RPMI8226 (cell line): ENCODE results near the gene DSC1.
"Not testable (repeated sequence)": the region's sequence is repeated elsewhere in the genome, so short reads cannot be mapped to it uniquely, and the experiment has no call there.

Source experiments
- DNase-seq: peaks from one replicate; pipeline ENCODE4 v3.0.0-alpha.2; 2015

Gene DSC1

DNA sequence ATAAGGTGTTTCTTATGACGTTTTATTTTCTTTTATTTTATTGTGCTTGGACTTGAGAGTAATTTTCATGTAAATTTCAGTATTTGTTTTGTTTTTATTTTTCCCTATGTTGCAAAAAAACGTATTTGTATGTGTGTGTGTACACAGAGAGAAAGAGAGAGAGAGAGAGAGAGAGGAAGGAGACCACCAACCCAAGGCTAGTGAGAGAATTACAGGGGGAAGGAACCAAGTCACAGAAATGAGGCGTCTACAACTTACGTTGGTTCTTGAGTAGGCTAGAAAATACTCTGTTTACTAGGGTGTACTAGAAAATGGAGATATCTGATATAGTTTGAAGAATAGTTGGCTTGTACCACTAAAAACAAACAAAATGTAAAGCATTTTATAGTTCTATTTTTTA, 7.7 kb upstream of the DSC1 start:
- no peak for DNase-seq

DNA sequence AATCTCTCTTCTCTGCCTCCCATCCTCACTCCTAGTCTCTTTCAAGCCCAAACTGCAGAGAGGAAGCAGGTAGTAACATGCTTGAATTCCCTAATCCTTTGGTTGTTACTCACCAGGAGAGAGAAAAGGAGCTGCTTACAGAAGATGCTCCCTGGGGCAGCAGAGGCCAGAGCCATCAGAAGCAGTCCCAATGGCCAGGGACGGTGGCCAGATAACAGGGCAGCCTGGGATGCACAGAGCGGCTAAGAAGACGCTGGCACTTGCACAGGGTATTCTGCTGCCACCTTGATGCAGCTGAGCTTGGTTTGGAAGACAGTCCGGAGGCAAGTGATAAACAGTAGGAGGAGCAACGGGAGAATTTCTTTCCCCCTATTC, 250 bp downstream of the DSC1 start:
- DNase-seq: no peak

DNA sequence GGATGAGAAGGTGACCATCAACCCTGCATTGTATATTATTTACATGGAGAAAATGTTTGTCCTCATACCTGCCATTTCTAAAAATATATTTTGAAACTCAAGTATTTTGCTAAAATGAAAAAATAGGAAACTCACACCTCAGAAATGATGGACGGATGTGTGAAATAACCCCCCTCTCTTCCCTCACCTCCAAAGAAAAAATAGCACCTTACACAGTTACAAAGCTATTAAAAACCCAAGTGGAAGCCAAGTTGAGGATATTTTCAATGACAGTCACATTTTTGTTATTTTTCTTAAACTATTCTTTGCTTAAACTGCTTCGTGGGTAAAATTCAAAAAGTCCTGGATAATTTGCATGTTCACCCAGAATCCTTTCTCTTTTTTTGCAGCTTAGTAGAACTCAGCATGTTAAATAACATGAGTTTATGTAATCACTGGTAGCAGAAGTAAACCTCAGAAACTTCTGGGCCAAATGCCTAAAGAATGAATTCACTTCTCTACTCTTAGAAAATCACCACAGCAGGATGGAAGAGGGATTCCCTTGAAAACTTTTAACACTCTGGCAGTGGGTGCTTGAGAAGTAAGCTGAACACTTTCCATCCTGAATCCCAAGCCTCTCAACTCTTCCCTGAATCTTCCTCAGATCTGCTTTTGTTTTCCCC, 768 bp downstream of the DSC1 start:
- no peak for DNase-seq

DNA sequence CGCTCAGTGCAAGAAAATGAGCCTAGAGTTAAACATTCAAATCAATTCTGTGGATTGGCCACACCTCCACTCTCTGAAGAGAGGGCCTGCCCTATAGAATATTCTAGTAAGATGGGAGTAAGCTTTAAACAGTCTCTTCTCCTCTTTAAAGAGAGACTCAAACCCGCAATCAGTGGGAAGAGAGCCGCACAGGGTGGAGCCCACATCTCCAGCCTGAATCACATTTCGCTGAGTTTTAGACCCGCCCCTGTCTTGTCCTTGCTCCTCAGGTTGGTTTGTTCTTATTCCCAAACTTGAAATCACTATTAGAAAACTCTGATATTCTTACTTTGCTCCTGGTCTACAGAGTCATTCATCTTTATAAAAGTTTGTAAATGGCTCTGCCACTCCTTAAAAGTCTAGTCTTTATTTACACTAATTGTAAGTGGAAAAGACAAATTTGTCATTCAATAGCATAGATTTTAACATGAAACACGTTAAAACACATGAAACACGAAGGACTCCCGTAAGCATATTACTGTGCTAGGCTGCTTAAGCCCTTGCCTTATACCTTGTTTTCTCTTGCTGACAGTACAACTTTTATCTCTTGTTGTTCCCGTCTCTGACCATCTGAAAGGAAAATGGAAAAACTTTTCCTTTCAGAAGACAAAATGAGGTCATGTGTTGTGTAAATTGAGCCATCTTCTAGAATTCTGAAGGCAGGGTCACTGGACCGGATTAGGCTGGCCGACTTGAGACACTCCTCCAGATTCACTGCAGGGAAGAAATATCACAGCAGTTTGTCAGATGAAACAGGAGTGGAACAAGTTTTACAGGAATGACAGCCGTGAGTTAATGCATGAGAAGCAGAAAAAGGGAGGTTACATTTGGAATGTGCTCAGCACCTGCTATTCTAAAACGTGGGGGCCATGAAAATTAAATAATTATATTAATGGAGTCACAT, 5.6 kb downstream of the DSC1 start:
- no peak for DNase-seq

DNA sequence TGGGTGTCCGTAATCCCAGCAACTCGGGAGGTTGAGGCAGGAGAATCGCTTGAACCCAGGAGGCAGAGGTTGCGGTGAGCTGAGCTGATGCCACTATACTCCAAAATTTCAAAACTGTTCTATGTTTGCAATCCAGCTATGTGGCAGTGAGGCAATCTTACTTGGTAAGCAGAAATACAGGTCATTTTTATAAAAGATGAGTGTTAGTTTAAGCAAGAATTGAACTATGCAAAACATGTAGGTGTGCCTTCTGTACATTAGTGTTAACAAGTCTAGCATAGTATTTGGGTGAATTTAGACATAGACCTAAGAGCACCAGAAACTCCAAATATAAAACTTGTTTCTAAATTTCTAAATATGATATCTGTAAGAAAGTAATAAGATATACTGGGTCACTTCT, 7.2 kb downstream of the DSC1 start:
- no peak for DNase-seq

DNA sequence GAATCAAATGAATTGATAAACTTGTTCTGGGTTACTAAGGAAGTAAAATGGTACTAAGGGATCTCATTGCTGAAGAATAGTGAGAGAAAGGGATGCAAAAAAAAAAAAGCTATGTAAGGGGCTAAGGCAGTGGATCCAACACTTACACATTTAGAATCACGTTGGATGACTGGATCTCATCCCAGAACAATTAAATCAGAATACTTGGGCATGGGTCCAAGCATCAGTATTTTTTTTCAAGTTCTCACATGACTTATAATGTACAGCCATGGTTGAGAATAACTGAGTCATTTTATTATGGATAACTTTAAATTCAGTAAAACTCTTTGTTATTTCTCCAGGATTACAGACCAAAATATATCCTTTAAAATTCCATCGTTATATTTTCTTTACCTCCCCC, 8.5 kb downstream of the DSC1 start:
- no peak for DNase-seq

- DNase-seq: no peak
Observed at GRCh38 chr18:31149351-31149750, 13.3 kb downstream of the DSC1 start.

GRCh38 chr18:31148600-31148999, 14.1 kb downstream of the DSC1 start:
- no peak for DNase-seq

DNA sequence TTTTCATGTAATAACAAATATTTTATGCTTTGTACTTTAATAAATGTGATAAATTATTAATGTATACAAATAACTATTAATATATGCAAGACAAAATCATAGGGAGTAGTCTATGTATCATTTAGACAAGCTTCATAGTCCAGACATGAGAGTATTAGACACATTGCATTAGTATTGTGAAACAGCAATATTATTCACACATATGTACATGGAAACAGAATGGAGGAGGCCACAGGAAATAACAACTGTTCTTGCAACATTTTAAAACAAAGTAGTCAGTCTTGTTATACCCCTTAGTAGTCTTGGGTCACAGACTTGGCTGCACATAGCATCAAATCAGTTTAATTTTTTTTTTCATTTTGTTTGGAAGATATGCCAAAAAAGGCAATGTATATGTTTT, 15.8 kb downstream of the DSC1 start:
- DNase-seq: no peak

- no peak for DNase-seq
Observed at GRCh38 chr18:31143025-31143424, 19.6 kb downstream of the DSC1 start.

DNA sequence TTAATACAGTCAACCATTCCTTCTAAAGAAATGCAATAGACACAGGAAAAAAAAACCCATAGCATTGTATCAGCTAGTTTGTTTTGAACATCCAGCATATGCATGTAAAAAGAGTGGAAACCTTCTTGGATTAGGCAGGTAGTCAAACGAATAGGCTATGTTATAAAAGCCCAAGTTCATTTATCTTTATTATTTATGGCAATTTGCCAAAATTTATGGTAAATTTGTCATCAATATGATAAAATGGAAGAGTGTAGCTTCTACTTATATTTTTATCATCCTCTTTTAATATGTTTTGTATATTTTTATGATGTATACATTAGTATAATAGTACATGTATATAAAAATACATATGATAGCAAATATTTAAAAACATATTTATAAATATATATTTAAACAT, 23.9 kb downstream of the DSC1 start:
- no peak for DNase-seq

- no peak for DNase-seq
Observed at GRCh38 chr18:31134988-31135529, 27.6 kb downstream of the DSC1 start.

GRCh38 chr18:31129398-31130115, 33.1 kb downstream of the DSC1 start:
- DNase-seq: no peak

GRCh38 chr18:31125878-31126277, 36.8 kb downstream of the DSC1 start:
- DNase-seq: no peak

DNA sequence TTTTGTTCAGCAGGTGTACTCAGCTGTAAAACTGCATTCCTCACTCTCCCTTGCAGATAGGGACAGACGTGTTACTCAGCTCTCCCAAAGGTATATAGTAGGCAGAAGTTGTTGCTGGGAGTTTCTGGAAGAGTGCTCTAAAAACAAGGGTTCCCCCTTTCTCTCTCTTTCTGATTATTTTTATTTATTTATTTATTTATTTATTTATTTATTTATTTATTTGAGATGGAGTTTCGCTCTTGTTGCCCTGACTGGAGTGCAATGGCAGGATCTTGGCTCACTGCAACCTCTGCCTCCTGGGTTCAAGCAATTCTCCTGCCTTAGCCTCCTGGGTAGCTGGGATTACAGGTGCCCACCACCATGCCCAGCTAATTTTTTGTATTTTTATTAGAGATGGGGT, 39.5 kb downstream of the DSC1 start:
- not testable (repeated sequence) for DNase-seq

DNA sequence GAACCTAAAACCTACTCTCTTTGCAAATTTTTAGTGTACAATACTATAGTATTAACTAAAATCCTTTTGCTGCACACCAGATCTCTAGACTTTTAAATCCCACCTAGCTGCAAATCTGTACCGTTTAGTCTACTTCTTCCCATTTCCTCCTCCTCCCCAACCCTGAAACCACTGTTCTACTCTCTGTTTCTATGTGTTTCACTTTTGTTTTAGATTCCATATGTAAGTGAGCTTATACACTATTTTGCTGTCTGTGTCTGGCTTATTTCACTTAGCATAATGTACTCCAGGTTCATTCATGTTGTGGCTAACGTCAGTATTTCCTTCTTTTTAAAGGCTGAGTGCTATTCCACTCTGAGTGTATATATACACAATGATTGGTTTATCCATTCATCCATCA, 42.1 kb downstream of the DSC1 start:
- DNase-seq: no peak

GRCh38 chr18:31116853-31117595, 45.6 kb downstream of the DSC1 start:
- DNase-seq: no peak

DNA sequence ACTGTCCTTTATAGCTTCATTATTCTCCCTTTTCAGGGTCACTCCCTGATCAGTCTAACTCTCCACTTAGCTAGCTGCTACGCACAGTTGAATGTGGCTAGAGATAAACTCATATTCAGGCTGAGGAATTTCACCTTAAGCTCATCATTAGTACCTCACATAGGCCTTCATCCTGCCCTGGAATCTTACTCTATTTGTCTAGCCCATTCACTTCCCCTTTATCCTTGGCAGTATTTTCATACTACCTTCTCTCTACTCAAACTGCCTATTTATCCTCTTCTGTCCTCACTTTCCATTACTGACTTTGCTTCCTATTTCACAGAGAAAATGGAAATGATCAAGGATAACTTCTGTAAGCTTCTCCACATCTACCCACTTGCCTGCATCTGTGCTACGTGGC, 49.9 kb downstream of the DSC1 start:
- no peak for DNase-seq

- peak; percentile 17 for DNase-seq
Observed at GRCh38 chr18:31105733-31106132, 56.9 kb downstream of the DSC1 start.

DNA sequence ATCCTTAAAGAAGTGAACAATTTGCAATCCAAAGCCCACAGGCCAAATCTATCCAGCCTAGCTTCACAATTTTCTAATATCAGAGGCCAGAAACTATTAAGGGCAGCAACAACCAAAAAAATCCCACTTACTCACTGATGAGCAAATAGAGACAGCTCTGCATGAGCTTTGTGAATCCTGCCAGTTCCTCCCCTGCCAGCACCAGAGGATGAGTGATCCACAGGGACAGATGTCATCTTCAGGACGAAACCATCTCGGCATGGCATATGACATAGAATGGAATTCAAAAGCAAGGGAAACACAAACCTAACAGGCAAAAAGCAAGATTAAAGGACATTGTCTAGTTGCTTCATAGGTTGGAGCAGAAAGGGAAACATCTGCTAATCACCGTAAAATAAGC, 58.2 kb downstream of the DSC1 start:
- no peak for DNase-seq

DNA sequence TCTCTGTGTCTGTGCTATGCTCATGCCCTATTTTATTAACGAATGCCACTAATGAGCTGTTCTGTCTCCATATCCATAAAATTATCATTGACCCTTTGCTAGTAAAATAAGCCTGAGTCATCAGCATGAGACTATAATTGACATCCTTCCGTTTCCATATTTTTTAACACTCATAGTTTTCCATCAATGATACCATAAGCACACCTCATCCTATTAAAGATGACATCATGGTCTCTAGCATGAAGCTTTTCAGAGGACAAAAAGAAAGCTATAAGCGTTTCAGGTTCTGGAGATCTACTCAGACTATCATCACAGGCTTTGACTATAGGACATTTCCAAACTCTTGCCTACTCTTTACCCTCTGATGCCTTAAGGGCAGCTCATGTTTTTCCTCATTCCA, 59.2 kb downstream of the DSC1 start:
- no peak for DNase-seq

DNA sequence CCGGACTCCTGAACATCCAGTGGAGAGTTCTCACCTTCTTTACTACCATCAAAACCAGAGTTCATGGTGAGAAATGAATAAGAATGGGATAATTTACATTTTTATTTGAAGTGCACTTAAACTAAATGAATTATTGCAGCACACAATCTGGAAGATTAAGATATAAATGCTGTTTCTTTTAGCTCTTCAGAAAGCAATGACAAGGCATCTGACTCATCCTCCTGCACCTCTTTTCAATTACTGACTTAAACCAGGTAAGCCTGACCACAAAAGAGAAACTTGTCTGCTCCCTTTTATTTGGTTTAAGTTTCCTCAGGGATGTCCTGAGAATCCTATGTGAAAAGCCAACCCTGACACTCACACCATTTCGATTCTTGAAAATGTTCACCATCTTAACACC, 59.7 kb downstream of the DSC1 start:
- no peak for DNase-seq
